ENCODE measurements around the gene C15orf40. TPM values are rescaled to one million over a fixed set of nuclear protein-coding genes. Genes with fewer than 3 reads are reported as not detected.

Gene C15orf40
- polyA plus RNA-seq, 2 of the 4 experiments (the other 2 are of a cell fraction) = 48.0 to 55.0 TPM

DNA sequence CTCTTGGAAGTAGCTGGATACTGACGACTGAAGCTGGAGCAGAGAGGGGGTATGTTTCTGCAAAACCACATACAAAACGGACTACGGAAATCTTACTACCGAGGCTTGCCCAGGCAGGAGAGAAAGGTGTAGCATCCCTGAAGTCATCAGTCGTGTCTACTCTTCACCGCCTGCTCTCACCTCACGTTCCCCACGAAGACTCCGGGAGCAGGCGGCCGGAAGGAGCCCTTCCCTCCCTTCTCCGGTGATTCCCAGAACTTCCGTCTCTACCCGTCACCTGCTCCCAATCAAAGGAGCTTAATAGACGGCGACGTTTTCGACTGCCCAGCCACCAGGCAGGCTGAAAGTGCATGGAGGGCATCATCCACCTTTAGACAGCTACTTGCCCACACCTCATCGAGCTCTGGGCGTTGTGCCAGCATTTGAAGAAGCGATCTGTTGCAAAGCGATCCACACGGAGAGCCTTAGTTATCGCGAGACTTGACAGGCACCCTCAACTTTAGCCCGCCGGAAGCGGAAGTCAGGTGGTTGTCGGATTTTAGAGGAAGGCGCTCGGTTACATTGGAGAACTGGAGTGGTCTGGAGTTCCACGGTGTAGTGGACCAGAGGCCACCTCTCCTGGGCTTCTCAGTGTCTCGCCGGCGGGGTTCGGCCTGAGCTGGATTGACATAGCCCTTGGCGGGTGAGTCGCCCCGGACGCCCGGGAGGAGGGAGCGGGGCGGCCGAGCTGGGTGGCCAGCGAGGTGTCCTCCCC is 25.6 kb downstream of the C15orf40 start, which contains the start of gene RAMAC:
Gene RAMAC, plus strand, starts transcription at position 523 of the 754 bp plus-strand sequence. CDS start 2,809 bp downstream, outside the sequence.
- Histone ChIP-seq H3K27ac (peak within 1 kb of the TSS; percentile 95 to 96), H3K4me1 (peaks cover 13% of the 10 kb centered on the region), H3K4me2 (peak within 1 kb of the TSS; percentile 80), H3K9me3 (no peaks in the 10 kb centered on the region), H3K4me3 (peak within 1 kb of the TSS; percentile 59)
- FAIRE-seq = peak; percentile 97
- peak; percentile 99 for ATAC-seq
- POLR2A ChIA-PET = interaction anchor here (0.7 to 1.9 kb wide), 13 partner anchors 9 to 445 kb away, joined by 3 to 17 read pairs (median 4); partner anchors contain the start of genes BTBD1, C15orf40, RPS17 and WHAMM
- CTCF ChIA-PET = interaction anchor here (0.9 to 7.3 kb wide), 8 partner anchors 9 to 136 kb away, joined by 3 to 48 read pairs (median 6); partner anchors contain the start of gene C15orf40
- peak; percentile 93 to 98 for DNase-seq (ENCODE audit: low read depth in 1 of 2, low spot score in 1 of 2)
- WGBS (ENCODE audit: missing lambda C conversion rate) = 4% methylated on average over 37 of the region's 45 CpGs
- TF ChIP-seq HOXA7 (CRISPR knock-in tag; IDR thresholded peaks at IDR 0.05) (peak; percentile 62), RARB (CRISPR knock-in tag; IDR thresholded peaks at IDR 0.05) (no peak), POLR2AphosphoS2 (conservative IDR thresholded peaks at IDR 0.05; ENCODE audit: low read length) (no peak), TP53 (CRISPR knock-in tag; IDR thresholded peaks at IDR 0.05) (peak; percentile 61; the same call in 1 of the 2 replicates), NR3C1 (IDR thresholded peaks at IDR 0.05) (no peak), ZC3H11A (IDR thresholded peaks at IDR 0.05) (no peak), KDM5A (IDR thresholded peaks at IDR 0.05) (no peak; the same call in 1 of the 2 replicates), MAFK (IDR thresholded peaks at IDR 0.05; ENCODE audit: partially characterized antibody) (no peak), MAZ (IDR thresholded peaks at IDR 0.05; ENCODE audit: borderline replicate concordance, low read depth, low read length) (no peak), EHMT2 (IDR thresholded peaks at IDR 0.05; ENCODE audit: low read depth) (no peak), HEYL (CRISPR knock-in tag; IDR thresholded peaks at IDR 0.05) (peak; percentile 95), FOSB (CRISPR knock-in tag; IDR thresholded peaks at IDR 0.05) (no peak), KDM1A (IDR thresholded peaks at IDR 0.05; ENCODE audit: low read depth) (no peak), RFX5 (IDR thresholded peaks at IDR 0.05) (no peak), HOXB13 (CRISPR knock-in tag; IDR thresholded peaks at IDR 0.05; ENCODE audit: low read depth) (peak; percentile 98), HDAC2 (IDR thresholded peaks at IDR 0.05) (no peak), HOXB5 (CRISPR knock-in tag; IDR thresholded peaks at IDR 0.05) (peak; percentile 93), BHLHE40 (IDR thresholded peaks at IDR 0.05; ENCODE audit: low read depth, low read length) (no peak), SMC3 (IDR thresholded peaks at IDR 0.05) (no peak), NFE2L2 (conservative IDR thresholded peaks at IDR 0.05; ENCODE audit: low read length) (no peak), ZFP36 (IDR thresholded peaks at IDR 0.05; ENCODE audit: borderline replicate concordance, partially characterized antibody) (no peak), CBX8 (IDR thresholded peaks at IDR 0.05) (no peak), FOXS1 (CRISPR knock-in tag; IDR thresholded peaks at IDR 0.05) (peak; percentile 72; the same call in 1 of the 2 replicates), SREBF2 (IDR thresholded peaks at IDR 0.05) (no peak), CHD2 (IDR thresholded peaks at IDR 0.05; ENCODE audit: low read length, partially characterized antibody) (peak; percentile 88), PHF8 (IDR thresholded peaks at IDR 0.05; ENCODE audit: borderline replicate concordance, low read depth) (peak; percentile 48; the same call in 1 of the 2 replicates), NPAS2 (CRISPR knock-in tag; IDR thresholded peaks at IDR 0.05; ENCODE audit: borderline replicate concordance) (peak; percentile 65; the same call in 1 of the 2 replicates), EHF (CRISPR knock-in tag; IDR thresholded peaks at IDR 0.05) (peak; percentile 93), FOSL2 (IDR thresholded peaks at IDR 0.05) (no peak), FOSL2 (CRISPR knock-in tag; IDR thresholded peaks at IDR 0.05) (0 out of 2 replicates have a peak, but pooled peaks have one; percentile 16)
- TF ChIP-seq, protein P1, sequence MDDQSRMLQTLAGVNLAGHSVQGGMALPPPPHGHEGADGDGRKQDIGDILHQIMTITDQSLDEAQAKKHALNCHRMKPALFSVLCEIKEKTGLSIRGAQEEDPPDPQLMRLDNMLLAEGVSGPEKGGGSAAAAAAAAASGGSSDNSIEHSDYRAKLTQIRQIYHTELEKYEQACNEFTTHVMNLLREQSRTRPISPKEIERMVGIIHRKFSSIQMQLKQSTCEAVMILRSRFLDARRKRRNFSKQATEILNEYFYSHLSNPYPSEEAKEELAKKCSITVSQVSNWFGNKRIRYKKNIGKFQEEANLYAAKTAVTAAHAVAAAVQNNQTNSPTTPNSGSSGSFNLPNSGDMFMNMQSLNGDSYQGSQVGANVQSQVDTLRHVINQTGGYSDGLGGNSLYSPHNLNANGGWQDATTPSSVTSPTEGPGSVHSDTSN (IDR thresholded peaks at IDR 0.05) = no peak
- TF ChIP-seq, protein P2, sequence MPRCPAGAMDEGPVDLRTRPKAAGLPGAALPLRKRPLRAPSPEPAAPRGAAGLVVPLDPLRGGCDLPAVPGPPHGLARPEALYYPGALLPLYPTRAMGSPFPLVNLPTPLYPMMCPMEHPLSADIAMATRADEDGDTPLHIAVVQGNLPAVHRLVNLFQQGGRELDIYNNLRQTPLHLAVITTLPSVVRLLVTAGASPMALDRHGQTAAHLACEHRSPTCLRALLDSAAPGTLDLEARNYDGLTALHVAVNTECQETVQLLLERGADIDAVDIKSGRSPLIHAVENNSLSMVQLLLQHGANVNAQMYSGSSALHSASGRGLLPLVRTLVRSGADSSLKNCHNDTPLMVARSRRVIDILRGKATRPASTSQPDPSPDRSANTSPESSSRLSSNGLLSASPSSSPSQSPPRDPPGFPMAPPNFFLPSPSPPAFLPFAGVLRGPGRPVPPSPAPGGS (IDR thresholded peaks at IDR 0.05) = peak; percentile 59; the same call in 1 of the 3 replicates
- TF ChIP-seq, protein P3, sequence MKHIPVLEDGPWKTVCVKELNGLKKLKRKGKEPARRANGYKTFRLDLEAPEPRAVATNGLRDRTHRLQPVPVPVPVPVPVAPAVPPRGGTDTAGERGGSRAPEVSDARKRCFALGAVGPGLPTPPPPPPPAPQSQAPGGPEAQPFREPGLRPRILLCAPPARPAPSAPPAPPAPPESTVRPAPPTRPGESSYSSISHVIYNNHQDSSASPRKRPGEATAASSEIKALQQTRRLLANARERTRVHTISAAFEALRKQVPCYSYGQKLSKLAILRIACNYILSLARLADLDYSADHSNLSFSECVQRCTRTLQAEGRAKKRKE (CRISPR knock-in tag; IDR thresholded peaks at IDR 0.05; ENCODE audit: low read depth) = peak; percentile 96
- TF ChIP-seq, protein P4, sequence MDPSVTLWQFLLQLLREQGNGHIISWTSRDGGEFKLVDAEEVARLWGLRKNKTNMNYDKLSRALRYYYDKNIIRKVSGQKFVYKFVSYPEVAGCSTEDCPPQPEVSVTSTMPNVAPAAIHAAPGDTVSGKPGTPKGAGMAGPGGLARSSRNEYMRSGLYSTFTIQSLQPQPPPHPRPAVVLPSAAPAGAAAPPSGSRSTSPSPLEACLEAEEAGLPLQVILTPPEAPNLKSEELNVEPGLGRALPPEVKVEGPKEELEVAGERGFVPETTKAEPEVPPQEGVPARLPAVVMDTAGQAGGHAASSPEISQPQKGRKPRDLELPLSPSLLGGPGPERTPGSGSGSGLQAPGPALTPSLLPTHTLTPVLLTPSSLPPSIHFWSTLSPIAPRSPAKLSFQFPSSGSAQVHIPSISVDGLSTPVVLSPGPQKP (IDR thresholded peaks at IDR 0.05; ENCODE audit: low read depth, low read length) = no peak
- TF ChIP-seq, protein P5, sequence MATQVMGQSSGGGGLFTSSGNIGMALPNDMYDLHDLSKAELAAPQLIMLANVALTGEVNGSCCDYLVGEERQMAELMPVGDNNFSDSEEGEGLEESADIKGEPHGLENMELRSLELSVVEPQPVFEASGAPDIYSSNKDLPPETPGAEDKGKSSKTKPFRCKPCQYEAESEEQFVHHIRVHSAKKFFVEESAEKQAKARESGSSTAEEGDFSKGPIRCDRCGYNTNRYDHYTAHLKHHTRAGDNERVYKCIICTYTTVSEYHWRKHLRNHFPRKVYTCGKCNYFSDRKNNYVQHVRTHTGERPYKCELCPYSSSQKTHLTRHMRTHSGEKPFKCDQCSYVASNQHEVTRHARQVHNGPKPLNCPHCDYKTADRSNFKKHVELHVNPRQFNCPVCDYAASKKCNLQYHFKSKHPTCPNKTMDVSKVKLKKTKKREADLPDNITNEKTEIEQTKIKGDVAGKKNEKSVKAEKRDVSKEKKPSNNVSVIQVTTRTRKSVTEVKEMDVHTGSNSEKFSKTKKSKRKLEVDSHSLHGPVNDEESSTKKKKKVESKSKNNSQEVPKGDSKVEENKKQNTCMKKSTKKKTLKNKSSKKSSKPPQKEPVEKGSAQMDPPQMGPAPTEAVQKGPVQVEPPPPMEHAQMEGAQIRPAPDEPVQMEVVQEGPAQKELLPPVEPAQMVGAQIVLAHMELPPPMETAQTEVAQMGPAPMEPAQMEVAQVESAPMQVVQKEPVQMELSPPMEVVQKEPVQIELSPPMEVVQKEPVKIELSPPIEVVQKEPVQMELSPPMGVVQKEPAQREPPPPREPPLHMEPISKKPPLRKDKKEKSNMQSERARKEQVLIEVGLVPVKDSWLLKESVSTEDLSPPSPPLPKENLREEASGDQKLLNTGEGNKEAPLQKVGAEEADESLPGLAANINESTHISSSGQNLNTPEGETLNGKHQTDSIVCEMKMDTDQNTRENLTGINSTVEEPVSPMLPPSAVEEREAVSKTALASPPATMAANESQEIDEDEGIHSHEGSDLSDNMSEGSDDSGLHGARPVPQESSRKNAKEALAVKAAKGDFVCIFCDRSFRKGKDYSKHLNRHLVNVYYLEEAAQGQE (IDR thresholded peaks at IDR 0.05) = peak; percentile 79

Data from A549 (cell line).